Left ventricle myocardium inferior (tissue), 1 donor: ENCODE measurements around the gene EEF2. TPM values are rescaled to one million over a fixed set of nuclear protein-coding genes. Genes with fewer than 3 reads are reported as not detected.
"Not testable (repeated sequence)": the region's sequence is repeated elsewhere in the genome, so short reads cannot be mapped to it uniquely, and the experiment has no call there.

Experiments used
- DNase-seq: peaks from one replicate; pipeline ENCODE4 v3.0.0-alpha.2; 2020
- H3K27ac ChIP-seq: fragments of 200-600 bp; replicated peaks from 2 replicates; pipeline ENCODE4 v1.8.0; 2021
- H3K27me3 ChIP-seq: fragments of 200-600 bp; 2 replicates; pipeline ENCODE4 v1.8.0; 2021; ENCODE audit warnings: low read depth
- H3K36me3 ChIP-seq: fragments of 200-600 bp; 2 replicates; pipeline ENCODE4 v1.8.0; 2021
- H3K4me1 ChIP-seq: fragments of 200-600 bp; 2 replicates; pipeline ENCODE4 v1.8.0; 2021
- H3K4me3 ChIP-seq: fragments of 200-600 bp; 2 replicates; pipeline ENCODE4 v1.8.0; 2021; ENCODE audit warnings: mild to moderate bottlenecking, moderate library complexity
- H3K9me3 ChIP-seq: fragments of 200-600 bp; replicated peaks from 2 replicates; pipeline ENCODE4 v1.8.0; 2021
- intact Hi-C: fragments of 100-400 bp; cut with micrococcal nuclease; formaldehyde crosslinking; loops from one replicate; pipeline ENCODE4 v1.11.0; 2022
- microRNA-seq: library from miRNA; unstranded; fragments of <30 nt; microRNA quantifications from one replicate; pipeline ENCODE4 v1.2.0, GENCODE V29; 2020
- total RNA-seq: library from RNA; stranded (reverse); fragmentation: NEBNext Ultra II Directional; extraction: Animal tissue kit (Norgen Biotek cat#: 25700); gene quantifications from one replicate; pipeline ENCODE4 v1.2.1, GENCODE V29; 2021
- TF ChIP-seq, protein P1 (sequence below): fragments of 200-600 bp; IDR thresholded peaks from 2 replicates; pipeline ENCODE4 v1.8.0; 2021; ENCODE audit warnings: antibody characterized with exemption, mild to moderate bottlenecking, borderline replicate concordance
- donor health status: DM: no; HTN: yes; CAD: no; lungs with severe emphysema.

The EEF2 gene
- total RNA-seq, 1 donor from 2014 or later = 2,303 TPM

DNA sequence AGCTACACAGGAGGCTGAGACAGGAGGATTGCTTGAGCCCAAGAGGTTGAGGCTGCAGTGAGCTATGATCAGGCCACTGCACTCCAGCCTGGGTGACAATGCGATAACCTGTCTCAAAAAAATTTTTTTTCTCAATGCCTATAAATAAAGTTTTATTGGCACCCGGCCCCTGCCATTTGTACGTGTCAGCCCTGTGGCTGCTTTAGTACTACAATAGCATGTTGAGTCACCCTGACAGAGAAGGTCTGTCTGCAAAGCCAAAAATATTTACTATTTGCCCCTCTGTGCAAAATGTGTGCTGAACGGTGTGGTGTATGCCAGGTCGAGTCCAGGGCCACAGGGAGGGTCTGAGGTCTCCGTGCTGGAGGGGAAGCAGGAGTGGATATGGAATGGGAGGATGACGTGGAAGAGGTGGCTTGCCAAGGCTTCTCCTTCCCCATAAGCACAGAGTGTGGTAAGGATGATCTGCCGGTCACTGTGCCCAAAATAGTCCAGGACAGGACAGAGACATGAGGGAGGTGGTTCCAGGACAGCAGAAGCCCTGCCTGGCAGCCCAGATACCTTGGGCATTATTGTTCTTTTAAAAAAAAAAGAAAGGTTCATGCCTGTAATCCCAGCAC is 42.4 kb downstream of the EEF2 start:
- intact Hi-C loops = no loop called here
- H3K27me3 ChIP-seq = no peaks in the 10 kb centered on the region
- H3K4me3 ChIP-seq = no peak overlapping the region
- H3K9me3 ChIP-seq = no peaks in the 10 kb centered on the region
- TF ChIP-seq, protein P1, sequence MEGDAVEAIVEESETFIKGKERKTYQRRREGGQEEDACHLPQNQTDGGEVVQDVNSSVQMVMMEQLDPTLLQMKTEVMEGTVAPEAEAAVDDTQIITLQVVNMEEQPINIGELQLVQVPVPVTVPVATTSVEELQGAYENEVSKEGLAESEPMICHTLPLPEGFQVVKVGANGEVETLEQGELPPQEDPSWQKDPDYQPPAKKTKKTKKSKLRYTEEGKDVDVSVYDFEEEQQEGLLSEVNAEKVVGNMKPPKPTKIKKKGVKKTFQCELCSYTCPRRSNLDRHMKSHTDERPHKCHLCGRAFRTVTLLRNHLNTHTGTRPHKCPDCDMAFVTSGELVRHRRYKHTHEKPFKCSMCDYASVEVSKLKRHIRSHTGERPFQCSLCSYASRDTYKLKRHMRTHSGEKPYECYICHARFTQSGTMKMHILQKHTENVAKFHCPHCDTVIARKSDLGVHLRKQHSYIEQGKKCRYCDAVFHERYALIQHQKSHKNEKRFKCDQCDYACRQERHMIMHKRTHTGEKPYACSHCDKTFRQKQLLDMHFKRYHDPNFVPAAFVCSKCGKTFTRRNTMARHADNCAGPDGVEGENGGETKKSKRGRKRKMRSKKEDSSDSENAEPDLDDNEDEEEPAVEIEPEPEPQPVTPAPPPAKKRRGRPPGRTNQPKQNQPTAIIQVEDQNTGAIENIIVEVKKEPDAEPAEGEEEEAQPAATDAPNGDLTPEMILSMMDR = no peak
- peaks cover 50% of the 10 kb centered on the region for H3K4me1 ChIP-seq
- DNase-seq = peak; percentile 60
- peaks cover 6% of the 10 kb centered on the region for H3K36me3 ChIP-seq
- H3K27ac ChIP-seq = peak overlapping the region; percentile 84

- intact Hi-C loops, H3K4me3 ChIP-seq, DNase-seq, H3K9me3 ChIP-seq, H3K36me3 ChIP-seq: not testable (repeated sequence)
- peaks cover 21% of the 10 kb centered on the region for H3K4me1 ChIP-seq
- peak overlapping the region; percentile 38 for H3K27ac ChIP-seq
- H3K27me3 ChIP-seq = peaks cover 15% of the 10 kb centered on the region
Observed at GRCh38 chr19:3938300-3938950, 46.8 kb downstream of the EEF2 start.

GRCh38 chr19:3936506-3937442 is 48.5 kb downstream of the EEF2 start:
- no peak for DNase-seq
- intact Hi-C loops = no loop called here

GRCh38 chr19:3932931-3933810 is 52.1 kb downstream of the EEF2 start, which contains the start of gene NMRK2:
NMRK2 (plus strand) TSS chr19:3933069; CDS start chr19:3933672, 603 bp downstream.
- DNase-seq = peak; percentile 66
- no peaks in the 10 kb centered on the region for H3K36me3 ChIP-seq

More at GRCh38 chr19:3936506-3937442, 48.5 kb downstream of the EEF2 start:
- no peaks in the 10 kb centered on the region for H3K36me3 ChIP-seq
- peaks cover 19% of the 10 kb centered on the region for H3K4me1 ChIP-seq
- peak overlapping the region; percentile 67 for H3K4me3 ChIP-seq
- TF ChIP-seq, protein P1 = no peak
- H3K27ac ChIP-seq = peak overlapping the region; percentile 51
- H3K9me3 ChIP-seq = no peaks in the 10 kb centered on the region
- peaks cover 30% of the 10 kb centered on the region for H3K27me3 ChIP-seq

GRCh38 chr19:3931041-3931440 is 54.2 kb downstream of the EEF2 start:
- no peak overlapping the region for H3K4me3 ChIP-seq
- peaks cover 21% of the 10 kb centered on the region for H3K4me1 ChIP-seq
- H3K9me3 ChIP-seq = no peaks in the 10 kb centered on the region
- peaks cover 39% of the 10 kb centered on the region for H3K27me3 ChIP-seq
- TF ChIP-seq, protein P1 = no peak
- intact Hi-C loops = no loop called here
- no peaks in the 10 kb centered on the region for H3K36me3 ChIP-seq
- peak overlapping the region; percentile 90 for H3K27ac ChIP-seq
- DNase-seq = peak; percentile 82

More at GRCh38 chr19:3932931-3933810, 52.1 kb downstream of the EEF2 start, which contains the start of gene NMRK2:
- TF ChIP-seq, protein P1 = no peak
- H3K9me3 ChIP-seq = no peaks in the 10 kb centered on the region
- peaks cover 21% of the 10 kb centered on the region for H3K4me1 ChIP-seq
- peak within 1 kb of the TSS; percentile 90 for H3K27ac ChIP-seq
- H3K4me3 ChIP-seq = peak within 1 kb of the TSS; percentile 67
- H3K27me3 ChIP-seq = peaks cover 39% of the 10 kb centered on the region
- intact Hi-C loops = no loop called here

Small RNA genes lying within 50 kb of the gene (microRNA-seq; reads per million reads assigned to microRNA genes)
- gene MIR637 = not detected

Other genes starting within 250 kb of the EEF2 start
- gene APBA3, start 223.8 kb downstream of the EEF2 start, total RNA-seq = 14.2 TPM
- 64.1 TPM for gene MRPL54, start 222.8 kb downstream of the EEF2 start, total RNA-seq
- not detected for gene RAX2, start 213.2 kb downstream of the EEF2 start, total RNA-seq
- gene MATK, start 199.1 kb downstream of the EEF2 start, total RNA-seq = 0.14 TPM
- not detected for gene ZFR2, start 116.4 kb downstream of the EEF2 start, total RNA-seq
- not detected for gene ATCAY, start 104.8 kb downstream of the EEF2 start, total RNA-seq
- 458 TPM for gene NMRK2, start 52.4 kb downstream of the EEF2 start, total RNA-seq
- gene DAPK3, start 14.4 kb downstream of the EEF2 start, total RNA-seq = 74.6 TPM
- gene PIAS4, start 22.3 kb upstream of the EEF2 start, total RNA-seq = 15.4 TPM
- 30.6 TPM for gene ZBTB7A, start 81.4 kb upstream of the EEF2 start, total RNA-seq
- 129 TPM for gene MAP2K2, start 138.7 kb upstream of the EEF2 start, total RNA-seq
- gene CREB3L3, start 168.2 kb upstream of the EEF2 start, total RNA-seq = not detected
- gene SIRT6, start 197.1 kb upstream of the EEF2 start, total RNA-seq = 12.9 TPM
- gene ANKRD24, start 197.2 kb upstream of the EEF2 start, total RNA-seq = 0.22 TPM
- gene EBI3, start 244.1 kb upstream of the EEF2 start, total RNA-seq = 0.49 TPM